ENCODE measurements around the gene NLRP8. TPM values are rescaled to one million over a fixed set of nuclear protein-coding genes. Genes with fewer than 3 reads are reported as not detected.
"Not testable (repeated sequence)": the region's sequence is repeated elsewhere in the genome, so short reads cannot be mapped to it uniquely, and the experiment has no call there.

Gene NLRP8
- total RNA-seq, 2 donors from 2014 or later, result not detected

GRCh38 chr19:56015756-56016155 lies 68.1 kb downstream of the NLRP8 start:
- no peak for DNase-seq (ENCODE audit: low spot score)
- Mint-ChIP-seq H3K27ac (no peak overlapping the region), H3K36me3 (no peaks in the 10 kb centered on the region), H3K27me3 (no peaks in the 10 kb centered on the region), H3K4me1 (ENCODE audit: low read depth in 2 of 2) (no peaks in the 10 kb centered on the region), H3K4me3 (no peak overlapping the region), H3K9me3 (peaks cover 7% of the 10 kb centered on the region)
- ATAC-seq, result no peak

- DNase-seq (ENCODE audit: low spot score); H3K4me3 Mint-ChIP-seq; H3K27ac Mint-ChIP-seq; H3K27me3 Mint-ChIP-seq; H3K36me3 Mint-ChIP-seq; ATAC-seq; H3K4me1 Mint-ChIP-seq (ENCODE audit: low read depth in 2 of 2): not testable (repeated sequence)
- peaks cover 11% of the 10 kb centered on the region for H3K9me3 Mint-ChIP-seq
These were observed 71.7 kb downstream of the NLRP8 start for GRCh38 chr19:56019325-56019724.

GRCh38 chr19:56020355-56020975 lies 72.8 kb downstream of the NLRP8 start:
- not testable (repeated sequence) for H3K27me3 Mint-ChIP-seq, H3K36me3 Mint-ChIP-seq, H3K4me3 Mint-ChIP-seq

GRCh38 chr19:56026769-56027168 lies 79.1 kb downstream of the NLRP8 start:
- H3K9me3 Mint-ChIP-seq, result no peaks in the 10 kb centered on the region
- no peak overlapping the region for H3K4me3 Mint-ChIP-seq
- no peaks in the 10 kb centered on the region for H3K36me3 Mint-ChIP-seq
- H3K4me1 Mint-ChIP-seq (ENCODE audit: low read depth in 2 of 2), result no peaks in the 10 kb centered on the region
- no peaks in the 10 kb centered on the region for H3K27me3 Mint-ChIP-seq
- ATAC-seq, result no peak
- no peak overlapping the region for H3K27ac Mint-ChIP-seq
- DNase-seq (ENCODE audit: low spot score), result no peak

More at GRCh38 chr19:56020355-56020975, 72.8 kb downstream of the NLRP8 start:
- not testable (repeated sequence) for ATAC-seq; H3K4me1 Mint-ChIP-seq (ENCODE audit: low read depth in 2 of 2); H3K27ac Mint-ChIP-seq; DNase-seq (ENCODE audit: low spot score)
- peaks cover 11% of the 10 kb centered on the region for H3K9me3 Mint-ChIP-seq

Other genes with a start within 250 kb of the NLRP8 start
- not detected for gene NLRP9, start 209.4 kb upstream of the NLRP8 start, total RNA-seq
- gene RFPL4A, start 188.7 kb upstream of the NLRP8 start, total RNA-seq, result not detected
- gene RFPL4AL1, start 178.7 kb upstream of the NLRP8 start, total RNA-seq, result not detected
- not detected for gene NLRP11, start 115.8 kb upstream of the NLRP8 start, total RNA-seq
- gene NLRP4, start 111.3 kb upstream of the NLRP8 start, total RNA-seq, result not detected
- gene NLRP13, start 15.5 kb upstream of the NLRP8 start, total RNA-seq, result not detected
- gene NLRP5, start 38.9 kb downstream of the NLRP8 start, total RNA-seq, result not detected
- 10 to 100 TPM; 39.2 to 60.6 TPM for gene ZNF787, start 173.5 kb downstream of the NLRP8 start, total RNA-seq
- gene ZNF444, start 193.5 kb downstream of the NLRP8 start, total RNA-seq, result 10 to 100 TPM; 23.2 to 50.6 TPM
- gene GALP, start 228.2 kb downstream of the NLRP8 start, total RNA-seq, result not detected
- not detected for gene ZSCAN5B, start 250.0 kb downstream of the NLRP8 start, total RNA-seq

Measured in natural killer cell treated with Interleukin-12 subunit alpha and Interleukin-12 subunit beta and Interleukin-15 and Interleukin-18, amount 100 ng/mL, for 72 hours (primary cell).